Erythroblast (primary cell): ENCODE results near the gene RASGRP4.

ENCODE experiments used
- GATA1 ChIP-seq: IDR thresholded peaks from 2 replicates; pipeline ENCODE4 v1.6.1; 2011; ENCODE audit warnings: low read depth, mild to moderate bottlenecking, control low read depth, low read length, moderate library complexity
- POLR2A ChIP-seq: IDR thresholded peaks from 2 replicates; pipeline ENCODE4 v1.6.1; 2011; ENCODE audit warnings: mild to moderate bottlenecking, low read length

- TF ChIP-seq POLR2A (no peak), GATA1 (no peak)
Measured at GRCh38 chr19:38470788-38471480, 44.9 kb upstream of the RASGRP4 start.
